SW480 (cell line): ENCODE data around the gene ZNF491.
A peak's percentile ranks its signal among the peaks of the same experiment; 100 is the strongest.
"Not testable (repeated sequence)": the region's sequence is repeated elsewhere in the genome, so short reads cannot be mapped to it uniquely, and the experiment has no call there.

ENCODE experiments used
- DNase-seq: peaks from one replicate; pipeline ENCODE4 v3.0.0-alpha.2; 2016; ENCODE audit warnings: low spot score

The ZNF491 gene

GRCh38 chr19:11798391-11799330, at the start of gene ZNF491:
Gene ZNF491, plus strand, starts transcription at chr19:11798523. Its CDS starts 7,431 bp downstream, at chr19:11805954.
- peak; percentile 85 for DNase-seq

GRCh38 chr19:11749751-11750150, 48.6 kb upstream of the ZNF491 start:
- DNase-seq: no peak

- no peak for DNase-seq
Measured at GRCh38 chr19:11752244-11752736, 46.0 kb upstream of the ZNF491 start.

GRCh38 chr19:11754663-11755062, 43.7 kb upstream of the ZNF491 start:
- no peak for DNase-seq

- DNase-seq: no peak
Measured at GRCh38 chr19:11756965-11757364, 41.4 kb upstream of the ZNF491 start.

GRCh38 chr19:11759805-11760204, 38.5 kb upstream of the ZNF491 start:
- no peak for DNase-seq

GRCh38 chr19:11763117-11763516, 35.2 kb upstream of the ZNF491 start:
- DNase-seq: no peak

- no peak for DNase-seq
Measured at GRCh38 chr19:11763611-11764010, 34.7 kb upstream of the ZNF491 start.

- peak; percentile 98 for DNase-seq
Measured at GRCh38 chr19:11766597-11767591, 31.4 kb upstream of the ZNF491 start, which contains the start of gene ZNF441. Gene ZNF441, plus strand, starts transcription at chr19:11767000. Its CDS starts 194 bp downstream, at chr19:11767194.

GRCh38 chr19:11767633-11768133, 30.6 kb upstream of the ZNF491 start:
- peak; percentile 50 for DNase-seq

GRCh38 chr19:11769995-11770394, 28.3 kb upstream of the ZNF491 start:
- DNase-seq: no peak

GRCh38 chr19:11771520-11771919, 26.8 kb upstream of the ZNF491 start:
- DNase-seq: not testable (repeated sequence)

GRCh38 chr19:11776669-11777068, 21.7 kb upstream of the ZNF491 start:
- not testable (repeated sequence) for DNase-seq

- no peak for DNase-seq
Measured at GRCh38 chr19:11780431-11781020, 17.8 kb upstream of the ZNF491 start.

GRCh38 chr19:11781295-11782057, 16.8 kb upstream of the ZNF491 start:
- DNase-seq: no peak

- no peak for DNase-seq
Measured at GRCh38 chr19:11783767-11784166, 14.6 kb upstream of the ZNF491 start.

- no peak for DNase-seq
Measured at GRCh38 chr19:11784356-11784755, 14.0 kb upstream of the ZNF491 start.

- DNase-seq: no peak
Measured at GRCh38 chr19:11787536-11787935, 10.8 kb upstream of the ZNF491 start.

GRCh38 chr19:11792942-11793341, 5.4 kb upstream of the ZNF491 start:
- no peak for DNase-seq

GRCh38 chr19:11797491-11797890, 832 bp upstream of the ZNF491 start:
- DNase-seq: peak; percentile 88
